OCI-LY7 (cell line): ENCODE data around the gene CELF2.

Source experiments
- EZH2phosphoT487 ChIP-seq: fragments of 200-600 bp; sonication (generic); IDR thresholded peaks from 2 replicates; pipeline ENCODE4 v1.6.1; 2018; ENCODE audit warnings: low read depth, borderline replicate concordance, mild to moderate bottlenecking, mixed run types, antibody characterized with exemption, low read length, moderate library complexity, mixed read lengths
- TF ChIP-seq, protein P1 (sequence below): fragments of 200-600 bp; sonication (generic); conservative IDR thresholded peaks from 2 replicates; pipeline ENCODE4 v1.5.1; 2014; ENCODE audit warnings: mild to moderate bottlenecking, antibody characterized with exemption, low read length, moderate library complexity, mixed read lengths

DNA sequence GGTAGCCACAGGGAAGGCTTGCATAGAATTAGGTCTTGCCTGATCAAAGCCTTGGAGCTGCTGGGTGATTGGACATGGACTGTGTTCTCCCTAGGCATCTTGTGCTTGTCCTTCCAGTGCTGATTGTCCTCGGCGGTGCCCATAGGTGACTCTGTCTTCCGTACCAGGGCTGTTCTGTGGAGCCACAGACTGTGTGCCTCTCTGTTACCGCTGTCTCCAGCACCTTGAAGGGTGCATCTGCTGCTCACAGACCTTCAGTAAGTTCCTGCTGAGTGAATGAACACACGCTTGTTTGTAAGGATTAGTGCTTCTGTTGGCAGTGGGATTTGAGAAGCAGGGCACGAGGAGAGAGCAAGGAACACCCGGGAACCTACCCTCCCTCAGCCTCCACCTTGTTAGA lies 116.7 kb downstream of the CELF2 start:
- TF ChIP-seq, protein P1, sequence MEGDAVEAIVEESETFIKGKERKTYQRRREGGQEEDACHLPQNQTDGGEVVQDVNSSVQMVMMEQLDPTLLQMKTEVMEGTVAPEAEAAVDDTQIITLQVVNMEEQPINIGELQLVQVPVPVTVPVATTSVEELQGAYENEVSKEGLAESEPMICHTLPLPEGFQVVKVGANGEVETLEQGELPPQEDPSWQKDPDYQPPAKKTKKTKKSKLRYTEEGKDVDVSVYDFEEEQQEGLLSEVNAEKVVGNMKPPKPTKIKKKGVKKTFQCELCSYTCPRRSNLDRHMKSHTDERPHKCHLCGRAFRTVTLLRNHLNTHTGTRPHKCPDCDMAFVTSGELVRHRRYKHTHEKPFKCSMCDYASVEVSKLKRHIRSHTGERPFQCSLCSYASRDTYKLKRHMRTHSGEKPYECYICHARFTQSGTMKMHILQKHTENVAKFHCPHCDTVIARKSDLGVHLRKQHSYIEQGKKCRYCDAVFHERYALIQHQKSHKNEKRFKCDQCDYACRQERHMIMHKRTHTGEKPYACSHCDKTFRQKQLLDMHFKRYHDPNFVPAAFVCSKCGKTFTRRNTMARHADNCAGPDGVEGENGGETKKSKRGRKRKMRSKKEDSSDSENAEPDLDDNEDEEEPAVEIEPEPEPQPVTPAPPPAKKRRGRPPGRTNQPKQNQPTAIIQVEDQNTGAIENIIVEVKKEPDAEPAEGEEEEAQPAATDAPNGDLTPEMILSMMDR, result no peak
- no peak for TF ChIP-seq EZH2phosphoT487
